ENCODE results near the gene NCK1. TPM values are rescaled to one million over a fixed set of nuclear protein-coding genes. Genes with fewer than 3 reads are reported as not detected.

Gene NCK1
- total RNA-seq, 1 experiment from 2014 or later, result 15.3 TPM

GRCh38 chr3:136955813-136956212, 93.8 kb downstream of the NCK1 start:
- peaks cover 26% of the 10 kb centered on the region for H3K4me1 ChIP-seq (ENCODE audit: insufficient read depth, low read length)
- ATAC-seq (peak; percentile 85), DNase-seq (peak; percentile 68)
- H3F3A ChIP-seq (ENCODE audit: low read length, unreplicated experiment), result no peaks in the 10 kb centered on the region
- BruUV-seq (replicated peaks), result no TSS peak
- ChIA-PET POLR2A (ENCODE audit: unreplicated experiment) (no interaction called here), CTCF (interaction anchor here (1.0 kb wide), 1 partner anchor 58 kb away, joined by 3 read pairs; no protein-coding TSS in a partner anchor)
- intact Hi-C loops (cut with micrococcal nuclease), result no loop called here
- H3K9me3 ChIP-seq (ENCODE audit: low read length), result no peaks in the 10 kb centered on the region
- H3K9ac ChIP-seq (ENCODE audit: low read length), result no peak overlapping the region
- peak overlapping the region; percentile 27 for H3K4me2 ChIP-seq (ENCODE audit: low read length)
- H4K20me1 ChIP-seq (ENCODE audit: low read length), result no peaks in the 10 kb centered on the region
- no peak for TF ChIP-seq EZH2 (IDR thresholded peaks at IDR 0.05; ENCODE audit: low read length, unreplicated experiment)
- no peak for TF ChIP-seq EZH2phosphoT487 (IDR thresholded peaks at IDR 0.05; ENCODE audit: borderline replicate concordance, low read length)
- TF ChIP-seq CTCF (conservative IDR thresholded peaks at IDR 0.05; ENCODE audit: low read depth, low read length), result no peak
- no peaks in the 10 kb centered on the region for H3K9me2 ChIP-seq (replicated peaks; ENCODE audit: low read length)
- no peak overlapping the region for H2AFZ ChIP-seq (ENCODE audit: low read length)
- H3K79me2 ChIP-seq (ENCODE audit: low read length), result no peaks in the 10 kb centered on the region
- 0 out of 2 replicates have a peak overlapping the region, but pooled peaks have one; percentile 36 for H3K27ac ChIP-seq (ENCODE audit: low read length)
- no peaks in the 10 kb centered on the region for H3K27me3 ChIP-seq (ENCODE audit: low read length)
- H3K36me3 ChIP-seq (ENCODE audit: low read depth, low read length), result no peaks in the 10 kb centered on the region
- H3K4me3 ChIP-seq (ENCODE audit: low read length), result no peak overlapping the region

- Histone ChIP-seq H3K79me2 (ENCODE audit: low read length) (no peaks in the 10 kb centered on the region), H3K4me1 (ENCODE audit: insufficient read depth, low read length) (peaks cover 34% of the 10 kb centered on the region), H3K4me2 (ENCODE audit: low read length) (no peak overlapping the region), H3K27ac (ENCODE audit: low read length) (no peak overlapping the region), H3K4me3 (ENCODE audit: low read length) (no peak overlapping the region), H3K27me3 (ENCODE audit: low read length) (no peaks in the 10 kb centered on the region), H4K20me1 (ENCODE audit: low read length) (no peaks in the 10 kb centered on the region), H3K9me3 (ENCODE audit: low read length) (no peaks in the 10 kb centered on the region), H3K36me3 (ENCODE audit: low read depth, low read length) (no peaks in the 10 kb centered on the region), H2AFZ (ENCODE audit: low read length) (no peak overlapping the region), H3K9ac (ENCODE audit: low read length) (no peak overlapping the region), H3K9me2 (replicated peaks; ENCODE audit: low read length) (no peaks in the 10 kb centered on the region), H3F3A (ENCODE audit: low read length, unreplicated experiment) (no peaks in the 10 kb centered on the region)
- DNase-seq, result no peak
- BruUV-seq (replicated peaks), result no TSS peak
- ChIA-PET CTCF (no interaction called here), POLR2A (ENCODE audit: unreplicated experiment) (interaction anchor here (0.6 kb wide), 1 partner anchor 80 kb away, joined by 8 read pairs; no protein-coding TSS in a partner anchor)
- no peak for ATAC-seq
- intact Hi-C loops (cut with micrococcal nuclease), result no loop called here
- TF ChIP-seq CTCF (conservative IDR thresholded peaks at IDR 0.05; ENCODE audit: low read depth, low read length), result no peak
- no peak for TF ChIP-seq EZH2 (IDR thresholded peaks at IDR 0.05; ENCODE audit: low read length, unreplicated experiment)
- TF ChIP-seq EZH2phosphoT487 (IDR thresholded peaks at IDR 0.05; ENCODE audit: borderline replicate concordance, low read length), result no peak
Measured at GRCh38 chr3:136956971-136957370, 95.0 kb downstream of the NCK1 start.

GRCh38 chr3:136957751-136958288, 95.8 kb downstream of the NCK1 start, which contains the start of gene IL20RB:
TSS of gene IL20RB (plus strand) at chr3:136957983. CDS start at chr3:136958114, 131 bp downstream.
- Histone ChIP-seq H3K9me3 (ENCODE audit: low read length) (no peaks in the 10 kb centered on the region), H3K27ac (ENCODE audit: low read length) (no peak within 1 kb of the TSS), H4K20me1 (ENCODE audit: low read length) (no peaks in the 10 kb centered on the region), H2AFZ (ENCODE audit: low read length) (no peak within 1 kb of the TSS), H3K27me3 (ENCODE audit: low read length) (no peaks in the 10 kb centered on the region), H3K79me2 (ENCODE audit: low read length) (no peaks in the 10 kb centered on the region), H3K36me3 (ENCODE audit: low read depth, low read length) (no peaks in the 10 kb centered on the region), H3K9ac (ENCODE audit: low read length) (no peak within 1 kb of the TSS), H3K4me3 (ENCODE audit: low read length) (no peak within 1 kb of the TSS), H3K4me2 (ENCODE audit: low read length) (no peak within 1 kb of the TSS), H3K4me1 (ENCODE audit: insufficient read depth, low read length) (peaks cover 34% of the 10 kb centered on the region), H3F3A (ENCODE audit: low read length, unreplicated experiment) (no peaks in the 10 kb centered on the region), H3K9me2 (replicated peaks; ENCODE audit: low read length) (no peaks in the 10 kb centered on the region)
- no peak; the same call in 1 of the 2 replicates for ATAC-seq
- CTCF ChIA-PET, result no interaction called here
- no TSS peak for BruUV-seq (replicated peaks)
- POLR2A ChIA-PET (ENCODE audit: unreplicated experiment), result interaction anchor here (0.6 kb wide), 1 partner anchor 81 kb away, joined by 8 read pairs; no protein-coding TSS in a partner anchor
- intact Hi-C loops (cut with micrococcal nuclease), result no loop called here
- TF ChIP-seq CTCF (conservative IDR thresholded peaks at IDR 0.05; ENCODE audit: low read depth, low read length), result no peak
- no peak for TF ChIP-seq EZH2phosphoT487 (IDR thresholded peaks at IDR 0.05; ENCODE audit: borderline replicate concordance, low read length)
- TF ChIP-seq EZH2 (IDR thresholded peaks at IDR 0.05; ENCODE audit: low read length, unreplicated experiment), result no peak
- DNase-seq, result no peak

Data from PC-3 (cell line).